Osteoblast (primary cell): ENCODE measurements around the gene MICAL3. TPM values are rescaled to one million over a fixed set of nuclear protein-coding genes. Genes with fewer than 3 reads are reported as not detected.

Experiments
- DNase-seq: peaks from one replicate; pipeline ENCODE4 v3.0.0; 2011; ENCODE audit warnings: low spot score, mixed read lengths; ENCODE audit not compliant: insufficient read length; ENCODE audit errors: missing footprints
- H2AFZ ChIP-seq: 2 replicates; pipeline ENCODE4 v1.6.0; 2011; ENCODE audit warnings: mild to moderate bottlenecking, low read length
- H3K27ac ChIP-seq: 2 replicates; pipeline ENCODE4 v1.5.1; 2011; ENCODE audit warnings: mild to moderate bottlenecking, low read depth, low read length, moderate library complexity
- H3K27me3 ChIP-seq: 2 replicates; pipeline ENCODE4 v1.6.0; 2012; ENCODE audit warnings: mild to moderate bottlenecking, control low read depth, inconsistent platforms, low read length, moderate library complexity; ENCODE audit not compliant: insufficient read depth
- H3K36me3 ChIP-seq: 2 replicates; pipeline ENCODE4 v1.5.1; 2011; ENCODE audit warnings: mild to moderate bottlenecking, low read length, control low read depth, moderate library complexity; ENCODE audit not compliant: insufficient read depth
- H3K4me1 ChIP-seq: 2 replicates; pipeline ENCODE4 v1.5.1; 2011; ENCODE audit warnings: mild to moderate bottlenecking, low read length, control low read depth, moderate library complexity; ENCODE audit not compliant: insufficient read depth
- H3K4me2 ChIP-seq: 2 replicates; pipeline ENCODE4 v1.6.0; 2011; ENCODE audit warnings: mild to moderate bottlenecking, low read length; ENCODE audit not compliant: insufficient read depth
- H3K4me3 ChIP-seq: fragments of 200-600 bp; sonication (generic); 3 replicates; pipeline ENCODE4 v1.5.1; 2012; ENCODE audit warnings: mild to moderate bottlenecking, low read length, inconsistent platforms; ENCODE audit not compliant: insufficient read depth
- H3K79me2 ChIP-seq: 2 replicates; pipeline ENCODE4 v1.6.0; 2012; ENCODE audit warnings: mild to moderate bottlenecking, low read length, control low read depth, inconsistent platforms; ENCODE audit not compliant: insufficient read depth
- H3K9me3 ChIP-seq: 2 replicates; pipeline ENCODE4 v1.5.1; 2011; ENCODE audit warnings: low read depth, low read length, control low read depth
- H4K20me1 ChIP-seq: 2 replicates; pipeline ENCODE4 v1.6.0; 2012; ENCODE audit warnings: mild to moderate bottlenecking, low read length, control low read depth; ENCODE audit not compliant: insufficient read depth
- CTCF ChIP-seq: IDR thresholded peaks from 2 replicates; pipeline ENCODE4 v1.5.1; 2011; ENCODE audit warnings: mild to moderate bottlenecking, low read depth, low read length, moderate library complexity; ENCODE audit errors: extremely low read depth
- total RNA-seq: library from RNA; depleted of rRNA; stranded (reverse); fragments of >200 nt; gene quantifications from 2 replicates; pipeline ENCODE4 v1.2.3, GENCODE V29; 2012

MICAL3 gene
- total RNA-seq, 1 donor = 35.1 TPM

GRCh38 chr22:17789379-17790200 lies 234.8 kb downstream of the MICAL3 start:
- Histone ChIP-seq H3K27ac (no peak overlapping the region), H3K27me3 (no peaks in the 10 kb centered on the region), H3K36me3 (peaks cover 3% of the 10 kb centered on the region), H4K20me1 (no peaks in the 10 kb centered on the region), H3K4me2 (no peak overlapping the region), H2AFZ (no peak overlapping the region), H3K79me2 (no peaks in the 10 kb centered on the region), H3K4me3 (no peak overlapping the region), H3K4me1 (no peaks in the 10 kb centered on the region), H3K9me3 (no peaks in the 10 kb centered on the region)
- no peak for TF ChIP-seq CTCF
- peak; percentile 91 for DNase-seq

- Histone ChIP-seq H3K27ac (no peak overlapping the region), H3K4me2 (no peak overlapping the region), H3K79me2 (no peaks in the 10 kb centered on the region), H3K4me1 (no peaks in the 10 kb centered on the region), H3K4me3 (no peak overlapping the region), H3K27me3 (no peaks in the 10 kb centered on the region), H3K36me3 (peaks cover 3% of the 10 kb centered on the region), H3K9me3 (no peaks in the 10 kb centered on the region), H4K20me1 (no peaks in the 10 kb centered on the region), H2AFZ (no peak overlapping the region)
- no peak for TF ChIP-seq CTCF
- DNase-seq = peak; percentile 68
These were observed 235.6 kb downstream of the MICAL3 start for GRCh38 chr22:17788528-17789378.

GRCh38 chr22:17787716-17788330 lies 236.5 kb downstream of the MICAL3 start:
- Histone ChIP-seq H3K4me1 (no peaks in the 10 kb centered on the region), H3K79me2 (no peaks in the 10 kb centered on the region), H3K27ac (no peak overlapping the region), H3K36me3 (peaks cover 3% of the 10 kb centered on the region), H3K9me3 (no peaks in the 10 kb centered on the region), H3K4me3 (no peak overlapping the region), H4K20me1 (no peaks in the 10 kb centered on the region), H3K4me2 (no peak overlapping the region), H3K27me3 (no peaks in the 10 kb centered on the region), H2AFZ (no peak overlapping the region)
- TF ChIP-seq CTCF = no peak
- no peak for DNase-seq
